EL (cell line): Measurements from ENCODE around the gene MTNR1A.

ENCODE experiments used
- DNase-seq: peaks from one replicate; pipeline ENCODE4 v3.0.0-alpha.2; 2016

MTNR1A gene

DNA sequence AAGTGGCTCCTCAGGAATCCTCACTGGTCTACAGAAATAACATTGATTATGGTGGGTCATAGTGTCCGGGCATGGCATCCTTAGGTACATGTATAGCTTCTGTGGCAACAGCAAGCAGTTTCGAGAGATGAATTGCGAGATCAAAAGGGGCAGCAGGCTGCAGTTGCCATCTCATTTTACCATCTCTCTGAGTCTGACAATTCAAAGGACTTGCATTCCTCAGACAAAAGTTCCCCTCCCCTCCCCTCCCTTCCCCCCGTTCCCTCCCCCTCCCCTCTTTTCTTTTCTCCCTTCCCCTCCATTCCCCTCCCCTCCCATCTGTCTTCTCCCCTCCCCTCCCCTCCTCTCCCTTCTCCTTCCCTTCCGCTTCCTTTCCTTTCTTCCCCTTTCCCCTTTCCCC is 70.2 kb downstream of the MTNR1A start:
- DNase-seq = no peak

- no peak for DNase-seq
Observed at GRCh38 chr4:186483656-186484055, 71.7 kb downstream of the MTNR1A start.
